Measurements from ENCODE around the gene CFAP77.

The CFAP77 gene

DNA sequence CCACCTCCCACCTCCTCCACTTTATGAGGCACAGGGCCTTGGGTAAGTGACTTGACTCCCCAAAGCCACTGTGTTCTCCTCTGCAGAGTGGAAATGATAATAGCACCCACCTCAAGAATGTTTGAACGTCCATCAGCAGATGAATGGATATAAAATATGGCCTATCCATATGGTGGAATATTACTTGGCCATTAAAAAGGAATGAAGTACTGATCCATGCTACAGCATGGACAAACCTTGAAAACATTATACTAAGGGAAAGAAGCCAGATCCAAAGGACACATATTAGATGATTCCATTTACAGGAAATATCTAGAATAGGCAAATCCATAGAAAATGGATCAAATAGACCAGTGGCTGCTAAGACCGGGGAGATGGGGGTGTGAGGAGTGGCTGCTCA lies 50.2 kb downstream of the CFAP77 start:
- H3K36me3 ChIP-seq (ENCODE audit: control insufficient read depth, insufficient read depth, low read length) = no peaks in the 10 kb centered on the region
- TF ChIP-seq, protein P1, sequence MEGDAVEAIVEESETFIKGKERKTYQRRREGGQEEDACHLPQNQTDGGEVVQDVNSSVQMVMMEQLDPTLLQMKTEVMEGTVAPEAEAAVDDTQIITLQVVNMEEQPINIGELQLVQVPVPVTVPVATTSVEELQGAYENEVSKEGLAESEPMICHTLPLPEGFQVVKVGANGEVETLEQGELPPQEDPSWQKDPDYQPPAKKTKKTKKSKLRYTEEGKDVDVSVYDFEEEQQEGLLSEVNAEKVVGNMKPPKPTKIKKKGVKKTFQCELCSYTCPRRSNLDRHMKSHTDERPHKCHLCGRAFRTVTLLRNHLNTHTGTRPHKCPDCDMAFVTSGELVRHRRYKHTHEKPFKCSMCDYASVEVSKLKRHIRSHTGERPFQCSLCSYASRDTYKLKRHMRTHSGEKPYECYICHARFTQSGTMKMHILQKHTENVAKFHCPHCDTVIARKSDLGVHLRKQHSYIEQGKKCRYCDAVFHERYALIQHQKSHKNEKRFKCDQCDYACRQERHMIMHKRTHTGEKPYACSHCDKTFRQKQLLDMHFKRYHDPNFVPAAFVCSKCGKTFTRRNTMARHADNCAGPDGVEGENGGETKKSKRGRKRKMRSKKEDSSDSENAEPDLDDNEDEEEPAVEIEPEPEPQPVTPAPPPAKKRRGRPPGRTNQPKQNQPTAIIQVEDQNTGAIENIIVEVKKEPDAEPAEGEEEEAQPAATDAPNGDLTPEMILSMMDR (IDR thresholded peaks at IDR 0.05; ENCODE audit: insufficient read depth, low read length, poor library complexity, severe bottlenecking) = no peak
- H3K27me3 ChIP-seq (replicated peaks; ENCODE audit: control insufficient read depth, insufficient read depth, low read length) = no peaks in the 10 kb centered on the region; the same call in 1 of the 2 replicates
- no peak for DNase-seq (ENCODE audit: extremely low read depth, insufficient read length)
- no peak overlapping the region for H3K4me3 ChIP-seq (replicated peaks; ENCODE audit: low read depth, low read length)

DNA sequence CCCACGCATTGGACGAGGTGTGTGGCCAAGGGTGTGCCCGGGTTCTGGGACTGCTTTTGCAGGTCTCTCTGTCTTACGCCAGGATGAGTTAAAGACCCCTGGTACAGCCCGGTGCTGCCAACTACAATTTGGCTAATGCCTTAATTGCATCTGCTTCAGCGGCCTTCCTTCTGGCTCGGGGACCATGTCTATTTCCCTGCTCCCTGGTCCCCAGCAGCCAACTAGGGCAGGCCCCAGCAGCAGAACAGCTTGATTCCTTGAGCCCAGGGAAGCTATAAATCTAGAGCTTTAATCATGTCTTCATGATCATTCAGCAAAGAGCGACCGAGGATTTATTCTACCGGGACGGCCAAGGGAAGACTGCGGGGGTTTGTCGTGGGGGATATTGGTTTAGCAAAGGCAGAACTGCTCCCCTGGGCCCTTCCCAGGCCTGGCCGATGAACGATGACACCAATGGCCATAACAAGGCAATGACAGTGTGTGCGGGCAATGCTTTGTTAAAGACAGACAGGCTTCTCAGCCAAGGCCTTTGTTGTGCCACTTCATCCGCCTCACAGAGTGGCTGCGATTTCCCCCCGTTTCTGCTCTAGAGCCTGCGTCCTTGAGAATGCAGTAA lies 51.4 kb downstream of the CFAP77 start:
- no peak for DNase-seq (ENCODE audit: extremely low read depth, insufficient read length)
- TF ChIP-seq, protein P1 (IDR thresholded peaks at IDR 0.05; ENCODE audit: insufficient read depth, low read length, poor library complexity, severe bottlenecking) = no peak

DNA sequence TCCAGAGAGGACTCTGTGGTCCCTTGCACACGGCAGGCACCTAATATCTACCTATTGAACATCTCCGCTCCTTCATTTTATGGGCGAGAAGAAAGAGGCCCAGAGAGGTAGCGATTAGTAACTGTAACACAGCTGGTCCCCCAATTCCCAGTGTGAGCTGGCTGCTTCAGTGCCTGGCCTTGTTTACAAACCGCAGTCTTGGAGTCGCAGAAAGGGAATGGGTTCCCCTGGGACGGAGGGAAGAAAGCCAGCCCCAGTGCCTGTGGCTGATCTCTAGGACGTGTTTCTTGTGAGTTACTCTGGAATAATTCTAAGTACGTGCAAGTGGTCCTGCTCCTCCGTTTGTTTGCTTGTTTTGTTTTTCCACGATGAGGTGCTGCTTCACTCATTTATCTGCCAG lies 52.0 kb downstream of the CFAP77 start:
- Histone ChIP-seq H3K27me3 (replicated peaks; ENCODE audit: control insufficient read depth, insufficient read depth, low read length) (no peaks in the 10 kb centered on the region; the same call in 1 of the 2 replicates), H3K4me3 (replicated peaks; ENCODE audit: low read depth, low read length) (no peak overlapping the region), H3K36me3 (ENCODE audit: control insufficient read depth, insufficient read depth, low read length) (no peaks in the 10 kb centered on the region)
- DNase-seq (ENCODE audit: extremely low read depth, insufficient read length) = no peak
- TF ChIP-seq, protein P1 (IDR thresholded peaks at IDR 0.05; ENCODE audit: insufficient read depth, low read length, poor library complexity, severe bottlenecking) = no peak

More for the DNA sequence above, 51.4 kb downstream of the CFAP77 start:
- Histone ChIP-seq H3K4me3 (replicated peaks; ENCODE audit: low read depth, low read length) (no peak overlapping the region), H3K36me3 (ENCODE audit: control insufficient read depth, insufficient read depth, low read length) (no peaks in the 10 kb centered on the region), H3K27me3 (replicated peaks; ENCODE audit: control insufficient read depth, insufficient read depth, low read length) (no peaks in the 10 kb centered on the region; the same call in 1 of the 2 replicates)

DNA sequence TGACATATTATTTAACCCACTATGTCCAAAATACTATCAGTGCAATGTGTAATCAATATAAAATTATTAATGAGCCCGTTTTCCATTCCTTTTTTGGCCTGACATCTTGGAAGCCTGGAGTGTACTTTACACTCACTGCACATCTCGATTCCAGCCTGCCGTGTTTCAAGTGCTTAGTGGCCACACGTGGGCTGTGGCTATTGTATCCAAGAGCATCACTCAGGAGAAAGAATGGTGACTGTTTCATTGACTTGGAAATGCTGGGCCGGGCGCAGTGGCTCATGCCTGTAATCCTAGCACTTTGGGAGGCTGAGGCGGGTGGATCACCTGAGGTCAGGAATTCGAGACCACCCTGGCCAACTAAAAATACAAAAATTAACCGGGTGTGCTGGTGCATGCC lies 54.5 kb downstream of the CFAP77 start:
- Histone ChIP-seq H3K36me3 (ENCODE audit: control insufficient read depth, insufficient read depth, low read length) (no peaks in the 10 kb centered on the region), H3K4me3 (replicated peaks; ENCODE audit: low read depth, low read length) (no peak overlapping the region), H3K27me3 (replicated peaks; ENCODE audit: control insufficient read depth, insufficient read depth, low read length) (no peaks in the 10 kb centered on the region; the same call in 1 of the 2 replicates)
- TF ChIP-seq, protein P1 (IDR thresholded peaks at IDR 0.05; ENCODE audit: insufficient read depth, low read length, poor library complexity, severe bottlenecking) = no peak
- DNase-seq (ENCODE audit: extremely low read depth, insufficient read length) = no peak

DNA sequence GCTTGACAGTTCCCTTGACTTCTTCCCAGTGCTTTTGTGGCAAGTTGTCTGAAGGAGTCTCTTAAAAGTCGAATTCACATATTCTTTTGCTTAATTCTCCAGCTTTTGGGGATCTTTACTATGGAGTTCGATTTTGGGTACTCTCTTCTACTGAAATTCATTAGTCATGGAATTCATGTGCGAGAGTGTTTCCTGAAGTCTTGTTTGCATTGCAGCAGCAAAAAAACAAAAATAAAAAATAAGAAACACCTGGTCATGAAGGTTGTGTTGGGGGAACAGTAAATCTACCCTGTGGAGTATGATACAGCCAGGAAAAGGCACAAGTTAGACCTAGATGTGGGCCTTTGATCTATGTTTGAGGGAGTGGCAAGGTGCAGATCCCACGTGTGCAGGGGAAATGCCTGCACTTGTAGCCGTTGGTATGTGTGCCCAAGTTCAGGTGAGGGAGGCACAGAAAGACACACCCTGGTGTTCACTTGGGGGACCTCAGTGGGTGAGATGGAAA lies 55.2 kb downstream of the CFAP77 start:
- DNase-seq (ENCODE audit: extremely low read depth, insufficient read length) = no peak
- Histone ChIP-seq H3K4me3 (replicated peaks; ENCODE audit: low read depth, low read length) (no peak overlapping the region), H3K27me3 (replicated peaks; ENCODE audit: control insufficient read depth, insufficient read depth, low read length) (no peaks in the 10 kb centered on the region; the same call in 1 of the 2 replicates), H3K36me3 (ENCODE audit: control insufficient read depth, insufficient read depth, low read length) (no peaks in the 10 kb centered on the region)
- TF ChIP-seq, protein P1 (IDR thresholded peaks at IDR 0.05; ENCODE audit: insufficient read depth, low read length, poor library complexity, severe bottlenecking) = no peak

Data from GM06990 (cell line).